Subcutaneous abdominal adipose tissue (tissue), 5 donors: ENCODE data around the gene WSB2.

Source experiments
- H3K27ac ChIP-seq: one replicate; pipeline ENCODE4 v1.7.0; 2013; ENCODE audit warnings: low read depth, mild to moderate bottlenecking, inconsistent platforms, low read length, moderate library complexity
- H3K27me3 ChIP-seq, 5 donors: one replicate each; pipeline ENCODE4 v1.7.0; 2013; ENCODE audit warnings: low read length in 5 of 5, inconsistent platforms in 1 of 5; ENCODE audit not compliant: control insufficient read depth in 5 of 5, insufficient read depth in 4 of 5
- H3K36me3 ChIP-seq, 5 donors: one replicate each; pipeline ENCODE4 v1.7.0; 2013; ENCODE audit warnings: low read length in 5 of 5; ENCODE audit not compliant: control insufficient read depth in 5 of 5, insufficient read depth in 5 of 5
- H3K4me1 ChIP-seq, 5 donors: one replicate each; pipeline ENCODE4 v1.7.0; 2013; ENCODE audit warnings: low read length in 5 of 5, mild to moderate bottlenecking in 3 of 5, moderate library complexity in 1 of 5; ENCODE audit not compliant: control insufficient read depth in 5 of 5, insufficient read depth in 5 of 5
- H3K4me3 ChIP-seq, 5 donors: one replicate each; pipeline ENCODE4 v1.7.0; 2013; ENCODE audit warnings: low read length in 5 of 5, low read depth in 1 of 5
- H3K9ac ChIP-seq, 5 donors: one replicate each; pipeline ENCODE4 v1.7.0; 2013; ENCODE audit warnings: low read length in 5 of 5, mild to moderate bottlenecking in 4 of 5, moderate library complexity in 3 of 5
- H3K9me3 ChIP-seq, 5 donors: one replicate each; pipeline ENCODE4 v1.7.0; 2013; ENCODE audit warnings: low read length in 5 of 5; ENCODE audit not compliant: control insufficient read depth in 5 of 5
- donor health status: healthy.
- donor health status: healthy.
- donor health status: healthy.
- donor health status: healthy.
- donor health status: healthy.

WSB2 gene

DNA sequence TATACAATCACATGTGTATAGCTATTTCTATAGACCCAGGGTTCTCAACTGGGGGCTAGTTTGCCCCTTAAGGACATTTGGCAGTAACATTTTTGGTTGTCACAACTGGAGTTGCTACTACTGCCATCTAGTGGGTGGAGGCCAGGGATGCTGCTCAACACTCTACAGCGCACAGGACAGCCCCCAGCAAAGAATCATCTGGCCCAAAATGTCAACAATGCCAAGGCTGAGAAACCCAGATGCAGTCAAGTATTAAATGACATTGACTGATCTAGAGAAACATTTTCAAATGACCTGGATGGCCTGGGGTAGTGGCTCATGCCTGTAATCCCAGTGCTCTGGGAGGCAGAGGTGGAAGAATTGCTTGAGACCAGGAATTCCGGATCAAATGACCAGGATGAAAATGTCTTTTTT, 5.8 kb downstream of the WSB2 start:
- Histone ChIP-seq H3K4me1 (peaks cover 10 to 54% (median 45%) of the 10 kb centered on the region in 5 donors), H3K9ac (no peak overlapping the region), H3K9me3 (no peaks in the 10 kb centered on the region), H3K27ac (peak overlapping the region; percentile 85), H3K27me3 (no peaks in the 10 kb centered on the region), H3K36me3 (peaks cover 2 to 19% (median 11%) of the 10 kb centered on the region in 5 donors), H3K4me3 (no peak overlapping the region)

DNA sequence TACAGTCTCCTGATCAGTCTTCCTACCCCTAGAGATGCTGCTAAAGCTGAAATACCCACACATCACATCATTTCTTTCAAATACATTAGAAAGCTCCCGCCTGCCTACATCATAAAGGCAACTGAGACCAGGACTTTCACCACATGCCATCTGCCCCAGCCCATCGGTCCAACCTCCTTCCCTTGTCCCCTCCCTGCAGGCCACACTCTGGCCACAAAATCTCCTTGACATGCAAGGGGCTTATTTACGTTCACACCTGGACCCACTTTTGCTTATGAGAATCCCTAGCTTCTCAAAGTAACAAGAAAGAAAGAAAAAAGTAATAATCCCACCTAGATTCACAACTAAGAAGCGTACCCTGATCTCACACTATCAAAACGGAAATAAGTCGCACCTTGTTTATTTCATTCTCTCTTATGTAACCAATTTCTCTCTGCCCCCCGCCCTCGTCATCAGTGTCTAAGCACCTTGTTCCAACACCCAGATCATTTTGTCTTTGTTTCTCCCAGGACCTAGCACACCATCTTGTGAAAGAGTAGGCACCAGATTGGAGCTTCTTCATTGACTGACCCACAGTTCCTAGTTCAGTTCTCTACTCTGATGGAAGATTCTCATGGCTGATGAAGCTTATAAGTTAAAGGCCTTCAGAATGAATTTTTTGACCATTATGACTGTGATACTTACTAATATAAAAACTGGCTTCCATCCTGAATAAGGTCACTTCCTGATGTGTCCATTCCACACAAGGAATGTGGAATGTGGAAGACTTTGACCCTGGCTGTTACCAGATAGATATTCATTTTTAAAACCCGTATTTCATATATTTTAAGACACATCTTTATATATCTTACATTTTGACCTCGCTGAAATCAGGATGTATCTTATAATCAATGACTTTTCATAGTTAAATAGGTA, 7.7 kb downstream of the WSB2 start:
- no peaks in the 10 kb centered on the region for H3K27me3 ChIP-seq
- H3K4me3 ChIP-seq, result peak overlapping the region in 2 of 5 donors; percentile 6 to 23
- peak overlapping the region; percentile 21 to 49 (median 35) for H3K9ac ChIP-seq
- H3K36me3 ChIP-seq, result peaks cover 2 to 25% (median 15%) of the 10 kb centered on the region in 5 donors
- H3K4me1 ChIP-seq, result peaks cover 10 to 37% (median 34%) of the 10 kb centered on the region in 5 donors
- H3K27ac ChIP-seq, result peak overlapping the region; percentile 94
- H3K9me3 ChIP-seq, result no peaks in the 10 kb centered on the region

DNA sequence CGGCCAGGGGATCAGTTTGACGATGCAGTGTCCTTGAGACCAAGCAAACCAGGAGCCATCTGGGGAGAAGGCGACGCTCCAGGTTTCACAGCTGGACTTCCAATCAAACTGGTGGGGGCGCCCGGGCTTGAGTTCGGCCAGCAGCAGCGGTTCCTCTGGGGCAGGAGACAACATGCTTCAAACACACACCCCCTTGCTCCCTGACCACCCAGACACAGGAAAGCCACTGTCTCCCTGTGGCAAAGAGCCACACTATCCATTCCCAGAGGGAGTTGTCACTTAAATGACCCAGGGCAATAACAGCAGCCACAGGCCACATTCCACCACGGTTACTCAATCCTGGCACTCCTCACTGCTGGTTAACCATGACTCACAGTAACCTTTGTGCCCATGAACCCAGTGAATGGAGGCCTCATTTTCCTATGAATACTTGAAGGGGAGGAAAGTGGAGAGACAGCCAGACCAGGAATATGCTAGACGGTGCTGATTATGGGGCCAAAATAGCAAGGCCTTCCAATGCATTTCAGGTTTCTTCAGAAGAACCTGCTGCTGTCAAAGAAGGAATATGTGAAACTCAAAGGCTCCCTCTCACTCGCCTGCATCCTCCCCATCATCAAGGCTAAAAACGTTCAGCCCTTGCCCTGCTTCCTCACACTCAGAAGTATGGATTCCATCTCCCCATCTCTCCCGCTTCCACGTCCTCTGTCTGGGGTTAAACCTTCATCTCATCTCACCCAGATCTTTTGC, 8.5 kb downstream of the WSB2 start:
- H3K9ac ChIP-seq, result peak overlapping the region; percentile 22 to 49 (median 39)
- H3K4me1 ChIP-seq, result peaks cover 10 to 37% (median 34%) of the 10 kb centered on the region in 5 donors
- H3K27me3 ChIP-seq, result no peaks in the 10 kb centered on the region
- H3K4me3 ChIP-seq, result peak overlapping the region in 2 of 5 donors; percentile 6 to 23
- peak overlapping the region; percentile 94 for H3K27ac ChIP-seq
- H3K36me3 ChIP-seq, result peaks cover 2 to 31% (median 18%) of the 10 kb centered on the region in 5 donors
- no peaks in the 10 kb centered on the region for H3K9me3 ChIP-seq

GRCh38 chr12:118050972-118051910, 9.7 kb downstream of the WSB2 start:
- peak overlapping the region; percentile 94 for H3K27ac ChIP-seq
- H3K4me1 ChIP-seq, result peaks cover 10 to 33% (median 31%) of the 10 kb centered on the region in 5 donors
- H3K27me3 ChIP-seq, result no peaks in the 10 kb centered on the region
- no peak overlapping the region for H3K4me3 ChIP-seq
- H3K9ac ChIP-seq, result peak overlapping the region in 1 of 5 donors; percentile 48
- no peaks in the 10 kb centered on the region for H3K9me3 ChIP-seq
- H3K36me3 ChIP-seq, result peaks cover 2 to 31% (median 18%) of the 10 kb centered on the region in 5 donors

DNA sequence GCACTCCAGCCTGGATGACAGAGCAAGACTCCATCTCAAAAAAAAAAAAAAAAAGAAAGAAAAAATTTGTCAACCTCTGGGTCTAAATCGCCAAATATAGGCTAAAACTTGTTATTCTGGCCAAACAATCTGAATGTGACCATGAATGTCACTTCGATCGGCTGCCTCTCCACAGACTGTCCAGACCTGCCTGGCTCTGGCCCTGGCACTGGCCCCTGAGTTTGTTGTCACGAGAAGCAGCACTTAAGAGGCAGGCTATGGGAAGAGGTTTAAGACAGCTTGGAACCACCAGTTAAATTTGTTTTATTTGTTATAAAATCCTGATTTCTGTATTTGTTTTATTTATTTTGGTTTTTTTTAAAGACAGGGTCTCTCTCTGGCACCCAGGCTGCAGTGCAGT, 14.5 kb downstream of the WSB2 start:
- H3K27me3 ChIP-seq, result no peaks in the 10 kb centered on the region
- H3K9ac ChIP-seq, result no peak overlapping the region
- H3K4me3 ChIP-seq, result no peak overlapping the region
- H3K4me1 ChIP-seq, result peaks cover 0 to 4% (median 0%) of the 10 kb centered on the region in 5 donors
- peaks cover 14 to 53% (median 47%) of the 10 kb centered on the region in 5 donors for H3K36me3 ChIP-seq
- no peaks in the 10 kb centered on the region for H3K9me3 ChIP-seq
- H3K27ac ChIP-seq, result no peak overlapping the region

DNA sequence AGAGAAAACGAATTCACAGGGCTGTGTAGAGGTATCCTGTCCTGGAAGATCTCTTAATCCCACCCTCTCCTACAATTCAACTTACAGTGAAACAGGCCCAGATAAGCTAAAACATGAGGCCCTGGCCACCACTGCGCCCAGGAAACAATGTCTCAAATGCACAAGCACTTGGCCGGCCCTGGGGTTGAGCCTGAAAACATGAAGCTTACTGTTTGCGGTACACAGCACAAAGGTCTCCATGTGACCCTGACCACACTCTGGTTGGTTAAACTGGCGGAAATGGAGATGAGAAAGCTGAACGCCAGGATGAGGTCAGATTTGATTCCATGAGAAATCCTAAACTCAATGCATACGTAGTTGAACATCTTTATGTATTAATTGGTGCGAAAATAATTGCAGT, 16.4 kb downstream of the WSB2 start:
- H3K27me3 ChIP-seq, result no peaks in the 10 kb centered on the region
- H3K9ac ChIP-seq, result no peak overlapping the region
- no peaks in the 10 kb centered on the region for H3K9me3 ChIP-seq
- H3K36me3 ChIP-seq, result peaks cover 12 to 59% (median 48%) of the 10 kb centered on the region in 5 donors
- H3K4me1 ChIP-seq, result peaks cover 0 to 4% (median 0%) of the 10 kb centered on the region in 5 donors
- no peak overlapping the region for H3K4me3 ChIP-seq
- H3K27ac ChIP-seq, result no peak overlapping the region

GRCh38 chr12:118044075-118044474, 16.9 kb downstream of the WSB2 start:
- no peaks in the 10 kb centered on the region for H3K9me3 ChIP-seq
- no peak overlapping the region for H3K27ac ChIP-seq
- no peaks in the 10 kb centered on the region for H3K27me3 ChIP-seq
- H3K9ac ChIP-seq, result no peak overlapping the region
- no peak overlapping the region for H3K4me3 ChIP-seq
- H3K36me3 ChIP-seq, result peaks cover 16 to 63% (median 52%) of the 10 kb centered on the region in 5 donors
- peaks cover 0 to 4% (median 0%) of the 10 kb centered on the region in 5 donors for H3K4me1 ChIP-seq

- Histone ChIP-seq H3K36me3 (peaks cover 16 to 72% (median 67%) of the 10 kb centered on the region in 5 donors), H3K27me3 (no peaks in the 10 kb centered on the region), H3K4me3 (no peak overlapping the region), H3K9me3 (no peaks in the 10 kb centered on the region), H3K4me1 (peaks cover 0 to 9% (median 0%) of the 10 kb centered on the region in 5 donors), H3K9ac (no peak overlapping the region), H3K27ac (no peak overlapping the region)
Observed at GRCh38 chr12:118042091-118042490, 18.9 kb downstream of the WSB2 start.

- H3K4me1 ChIP-seq, result peaks cover 3 to 21% (median 9%) of the 10 kb centered on the region in 5 donors
- peaks cover 23 to 97% (median 89%) of the 10 kb centered on the region in 5 donors for H3K36me3 ChIP-seq
- H3K4me3 ChIP-seq, result no peak overlapping the region
- no peaks in the 10 kb centered on the region for H3K9me3 ChIP-seq
- H3K9ac ChIP-seq, result no peak overlapping the region
- H3K27me3 ChIP-seq, result no peaks in the 10 kb centered on the region
- H3K27ac ChIP-seq, result no peak overlapping the region
Observed at GRCh38 chr12:118038137-118038536, 22.8 kb downstream of the WSB2 start.
